GM12878 (cell line): ENCODE results near the gene PCDH15. TPM values are rescaled to one million over a fixed set of nuclear protein-coding genes. Genes with fewer than 3 reads are reported as not detected.
A peak's percentile ranks its signal among the peaks of the same experiment; 100 is the strongest.

Experiments used
- ATAC-seq: fragments of 200-7000 bp; cut with Tn5 transposase; 3 replicates; pipeline ENCODE4 v1.9.1; 2020; ENCODE audit warnings: mild to moderate bottlenecking, moderate library complexity
- BruUV-seq: library from RNA; stranded (reverse); fragments of 400-500 nt; replicated peaks from 2 replicates; lab custom pipeline; 2021; lab: Mats Ljungman, UMichigan
- CTCF ChIA-PET: fragments of 300-600 bp; sonication (Branson Sonifier 250); formaldehyde crosslinking; extraction: SDS; loops from one replicate; lab custom pipeline; 2021; ENCODE audit warnings: inconsistent platforms; lab: Yijun Ruan, JAX
- POLR2A ChIA-PET: fragments of 350-600 bp; formaldehyde crosslinking; extraction: SDS; loops from one replicate; lab custom pipeline; 2021; ENCODE audit warnings: inconsistent platforms; lab: Charles Lee
- RAD21 ChIA-PET: fragments of 300-600 bp; sonication (Branson Sonifier 250); formaldehyde crosslinking; loops from one replicate; lab custom pipeline; 2023; ENCODE audit warnings: antibody characterized with exemption; ENCODE audit not compliant: unreplicated experiment; lab: Charles Lee
- SMC1A ChIA-PET: fragments of 300-600 bp; sonication (Branson Sonifier 250); formaldehyde crosslinking; loops from one replicate; lab custom pipeline; 2023; ENCODE audit not compliant: unreplicated experiment, uncharacterized antibody; lab: Charles Lee
- DNase-seq: peaks from one replicate; pipeline ENCODE4 v3.0.0-alpha.2; 2011; ENCODE audit warnings: low read depth, low spot score
- FAIRE-seq: peaks from 3 replicates; lab custom pipeline; 2011; peaks lifted over from hg19 to GRCh38; lab: Jason Lieb, UNC
- H2AFZ ChIP-seq: 2 replicates; pipeline ENCODE4 v1.6.0; 2011; ENCODE audit warnings: low read depth, low read length, control low read depth; ENCODE audit not compliant: control insufficient read depth
- H3K27ac ChIP-seq: 2 replicates; pipeline ENCODE4 v1.5.1; 2011; ENCODE audit warnings: control low read depth; ENCODE audit not compliant: control insufficient read depth, insufficient read depth
- H3K27me3 ChIP-seq, 2 experiments: replicated peaks in 1 of 2; 2 replicates each; pipeline versions ENCODE4 v1.6.0 to v1.6.1; 2011; ENCODE audit warnings: low read length in 1 of 2; ENCODE audit not compliant: control insufficient read depth in 2 of 2, insufficient read depth in 2 of 2
- H3K36me3 ChIP-seq, 2 experiments: 2 replicates each; pipeline ENCODE4 v1.5.1; 2011; ENCODE audit warnings: low read length in 1 of 2; ENCODE audit not compliant: control insufficient read depth in 2 of 2, insufficient read depth in 2 of 2
- H3K4me1 ChIP-seq: 2 replicates; pipeline ENCODE4 v1.6.1; 2011; ENCODE audit warnings: mild to moderate bottlenecking, low read length, moderate library complexity, mixed read lengths; ENCODE audit not compliant: control insufficient read depth, insufficient read depth
- H3K4me2 ChIP-seq: 2 replicates; pipeline ENCODE4 v1.6.0; 2011; ENCODE audit warnings: control low read depth; ENCODE audit not compliant: control insufficient read depth, insufficient read depth
- H3K4me3 ChIP-seq: fragments of 200-600 bp; sonication (generic); 2 replicates; pipeline ENCODE4 v1.5.1; 2016
- H3K79me2 ChIP-seq: 2 replicates; pipeline ENCODE4 v1.6.0; 2011; ENCODE audit warnings: low read length; ENCODE audit not compliant: control insufficient read depth, insufficient read depth
- H3K9ac ChIP-seq: 2 replicates; pipeline ENCODE4 v1.8.0; 2011; ENCODE audit warnings: low read length, control low read depth, mixed read lengths; ENCODE audit not compliant: control insufficient read depth, insufficient read depth
- H3K9me3 ChIP-seq: replicated peaks from 3 replicates; pipeline ENCODE4 v1.5.1; 2011; ENCODE audit warnings: mild to moderate bottlenecking, low read length; ENCODE audit not compliant: control insufficient read depth, insufficient read depth
- H4K20me1 ChIP-seq: 2 replicates; pipeline ENCODE4 v1.6.0; 2011; ENCODE audit not compliant: control insufficient read depth, insufficient read depth
- BHLHE40 ChIP-seq, 2 experiments: fragments of 450-650 bp in 1 of 2; IDR thresholded peaks; 2 replicates each; pipeline ENCODE4 v1.6.1; 2011 to 2017; ENCODE audit warnings: low read depth in 2 of 2, borderline replicate concordance in 1 of 2, improper control_type of control experiment in 1 of 2, low read length in 1 of 2, mild to moderate bottlenecking in 1 of 2
- CBFB ChIP-seq: IDR thresholded peaks from 2 replicates; pipeline ENCODE4 v1.6.1; 2016; ENCODE audit warnings: antibody characterized with exemption, low read depth
- CREB1 ChIP-seq: IDR thresholded peaks from 2 replicates; pipeline ENCODE4 v1.6.1; 2012; ENCODE audit warnings: low read depth, mild to moderate bottlenecking, inconsistent platforms
- CTCF ChIP-seq, 3 experiments: IDR thresholded peaks in 2 of 3; conservative IDR thresholded peaks in 1 of 3; 2 replicates each; pipeline ENCODE4 v1.5.1; 2011; ENCODE audit warnings: low read depth in 3 of 3, low read length in 3 of 3, mild to moderate bottlenecking in 3 of 3, control low read depth in 2 of 3, moderate library complexity in 2 of 3, inconsistent platforms in 1 of 3, mixed read lengths in 1 of 3; ENCODE audit not compliant: control insufficient read depth in 2 of 3, insufficient read depth in 1 of 3; ENCODE audit errors: extremely low read depth in 1 of 3
- MYB ChIP-seq: fragments of 150-350 bp; IDR thresholded peaks from 2 replicates; pipeline ENCODE4 v1.6.1; 2014; ENCODE audit warnings: mild to moderate bottlenecking, low read depth, low read length, borderline replicate concordance
- PAX8 ChIP-seq: fragments of 450-650 bp; IDR thresholded peaks from 2 replicates; pipeline ENCODE4 v1.6.1; 2017; ENCODE audit warnings: mild to moderate bottlenecking, moderate library complexity
- RAD51 ChIP-seq: fragments of 450-650 bp; IDR thresholded peaks from 2 replicates; pipeline ENCODE4 v1.6.1; 2016; ENCODE audit warnings: moderate library complexity, mild to moderate bottlenecking, inconsistent platforms
- SMAD1 ChIP-seq: fragments of 450-650 bp; IDR thresholded peaks from 2 replicates; pipeline ENCODE4 v1.6.1; 2018; ENCODE audit warnings: mild to moderate bottlenecking, low read depth; ENCODE audit not compliant: partially characterized antibody
- ZBTB11 ChIP-seq: fragments of 450-650 bp; formaldehyde crosslinking; IDR thresholded peaks from 2 replicates; pipeline ENCODE4 v1.5.0; 2022; ENCODE audit warnings: mild to moderate bottlenecking, missing genetic modification characterization
- WGBS: methylation state at CpG from one replicate; pipeline ENCODE4 v1.1.6; 2016; ENCODE audit warnings: low lambda C conversion rate; ENCODE audit not compliant: insufficient replicate concordance, insufficient coverage; ENCODE audit errors: missing lambda C conversion rate; 5-methylcytosine and 5-hydroxymethylcytosine counted together
- in situ Hi-C: fragments of 300-500 bp; cut with MboI; formaldehyde crosslinking; loops from 9 replicates; pipeline ENCODE4 v1.14.3; 2018; ENCODE audit warnings: mixed read lengths
- intact Hi-C: fragments of 100-400 bp; cut with micrococcal nuclease; formaldehyde crosslinking; loops from one replicate; pipeline ENCODE4 v1.14.2; 2022; ENCODE audit not compliant: unreplicated experiment
- polyA plus RNA-seq, 11 experiments: library from polyadenylated mRNA; depleted of rRNA in 4 of 11; unstranded in 6 of 11; stranded (reverse) in 5 of 11; fragments of >200 nt; fragmentation: Nextera tagmentation in 4 of 11; fragmentation: Illumina TruSeq in 1 of 11; extraction: Ambion mirVana in 4 of 11; extraction: Trizol in 1 of 11; gene quantifications; 1 replicate in 1 of 11; 2 replicates in 10 of 11; pipeline versions ENCODE4 v1.2.1 to v1.2.3, GENCODE V29; 2011 to 2016; ENCODE audit warnings: inconsistent platforms in 2 of 11, missing spikeins in 2 of 11, low read depth in 1 of 11
- total RNA-seq, 4 experiments: library from RNA; depleted of rRNA in 3 of 4; stranded (reverse); fragments of >200 nt in 3 of 4; fragmentation: Illumina TruSeq in 1 of 4; extraction: Trizol in 1 of 4; gene quantifications; 2 replicates each; pipeline versions ENCODE4 v1.2.1 to v1.2.3, GENCODE V29; 2013 to 2021

PCDH15 gene
- total and polyA plus RNA-seq, 10 of the 15 experiments (the other 5 are each of a cell fraction or from before 2014, with no cell fraction given) = 0.03 to 0.52 (median 0.07) TPM; not detected in 6

GRCh38 chr10:53843736-53844362, 957.2 kb downstream of the PCDH15 start:
- WGBS = 0% methylated on average over 1 of the region's 1 CpG
- TF ChIP-seq CREB1 = no peak
- TF ChIP-seq RAD51 = peak; percentile 69
- TF ChIP-seq MYB = no peak
- no peak; a peak in 1 of 4 replicates for TF ChIP-seq BHLHE40 (IDR thresholded peaks at IDR 0.05; ENCODE audit: borderline replicate concordance in 1 of 2, low read depth in 2 of 2, low read length in 1 of 2)
- no peak for TF ChIP-seq CBFB
- TF ChIP-seq SMAD1 = no peak
- TF ChIP-seq PAX8 = no peak
- no peak for TF ChIP-seq ZBTB11
- TF ChIP-seq CTCF (IDR thresholded peaks at IDR 0.05 in 2 of 3, conservative IDR thresholded peaks at IDR 0.05 in 1 of 3; ENCODE audit: control insufficient read depth in 2 of 3, extremely low read depth in 1 of 3, insufficient read depth in 1 of 3, low read depth in 3 of 3, low read length in 3 of 3) = no peak
- CTCF ChIA-PET = no interaction called here
- H3K9me3 ChIP-seq = no peaks in the 10 kb centered on the region
- no peaks in the 10 kb centered on the region for H4K20me1 ChIP-seq
- H3K4me2 ChIP-seq = no peak overlapping the region
- BruUV-seq = no TSS peak
- DNase-seq = no peak
- no peaks in the 10 kb centered on the region for H3K27me3 ChIP-seq
- no peak overlapping the region for H3K4me3 ChIP-seq
- no peaks in the 10 kb centered on the region for H3K36me3 ChIP-seq
- H3K79me2 ChIP-seq = no peaks in the 10 kb centered on the region
- intact Hi-C loops (loop anchor here (10.0 kb wide), 1 partner anchor 239 kb away; no protein-coding TSS in a partner anchor), in situ Hi-C loops (no loop called here)
- no peaks in the 10 kb centered on the region for H3K4me1 ChIP-seq
- POLR2A ChIA-PET = no interaction called here
- no peak for FAIRE-seq
- H3K27ac ChIP-seq = no peak overlapping the region
- no peak overlapping the region for H3K9ac ChIP-seq
- SMC1A ChIA-PET = no interaction called here
- RAD21 ChIA-PET = no interaction called here
- peak; percentile 25; the same call in 1 of the 3 replicates for ATAC-seq
- no peak overlapping the region for H2AFZ ChIP-seq
